HG03280 (cell line): ENCODE results near the gene ANKS1A.

Source experiments
- ATAC-seq: cut with Tn5 transposase; IDR thresholded peaks from one replicate; pipeline ENCODE4 v1.9.1; 2021; ENCODE audit warnings: mild to moderate bottlenecking, moderate library complexity; ENCODE audit not compliant: unreplicated experiment

ANKS1A gene

GRCh38 chr6:35036059-35036827 is 147.2 kb downstream of the ANKS1A start:
- ATAC-seq, result no peak

- no peak for ATAC-seq
Observed at GRCh38 chr6:35036828-35037663, 148.0 kb downstream of the ANKS1A start.

- no peak for ATAC-seq
Observed at GRCh38 chr6:35037664-35038038, 148.6 kb downstream of the ANKS1A start.

- no peak for ATAC-seq
Observed at GRCh38 chr6:35038076-35038475, 149.0 kb downstream of the ANKS1A start.

- no peak for ATAC-seq
Observed at GRCh38 chr6:35040398-35040797, 151.3 kb downstream of the ANKS1A start.

- no peak for ATAC-seq
Observed at GRCh38 chr6:35041086-35041861, 152.2 kb downstream of the ANKS1A start.

- ATAC-seq, result no peak
Observed at GRCh38 chr6:35042031-35042815, 153.2 kb downstream of the ANKS1A start.

- ATAC-seq, result no peak
Observed at GRCh38 chr6:35043381-35044130, 154.5 kb downstream of the ANKS1A start.

GRCh38 chr6:35044145-35044745 is 155.2 kb downstream of the ANKS1A start:
- ATAC-seq, result no peak

GRCh38 chr6:35044761-35045421 is 155.8 kb downstream of the ANKS1A start:
- ATAC-seq, result no peak

- no peak for ATAC-seq
Observed at GRCh38 chr6:35046103-35046502, 157.0 kb downstream of the ANKS1A start.

- ATAC-seq, result no peak
Observed at GRCh38 chr6:35046862-35047261, 157.8 kb downstream of the ANKS1A start.

- no peak for ATAC-seq
Observed at GRCh38 chr6:35047265-35048011, 158.4 kb downstream of the ANKS1A start.

- no peak for ATAC-seq
Observed at GRCh38 chr6:35048031-35048613, 159.1 kb downstream of the ANKS1A start.

- no peak for ATAC-seq
Observed at GRCh38 chr6:35048631-35049083, 159.6 kb downstream of the ANKS1A start.

GRCh38 chr6:35049156-35049735 is 160.2 kb downstream of the ANKS1A start:
- no peak for ATAC-seq
